ENCODE measurements around the gene FYB2.
A peak's percentile ranks its signal among the peaks of the same experiment; 100 is the strongest.

The FYB2 gene

DNA sequence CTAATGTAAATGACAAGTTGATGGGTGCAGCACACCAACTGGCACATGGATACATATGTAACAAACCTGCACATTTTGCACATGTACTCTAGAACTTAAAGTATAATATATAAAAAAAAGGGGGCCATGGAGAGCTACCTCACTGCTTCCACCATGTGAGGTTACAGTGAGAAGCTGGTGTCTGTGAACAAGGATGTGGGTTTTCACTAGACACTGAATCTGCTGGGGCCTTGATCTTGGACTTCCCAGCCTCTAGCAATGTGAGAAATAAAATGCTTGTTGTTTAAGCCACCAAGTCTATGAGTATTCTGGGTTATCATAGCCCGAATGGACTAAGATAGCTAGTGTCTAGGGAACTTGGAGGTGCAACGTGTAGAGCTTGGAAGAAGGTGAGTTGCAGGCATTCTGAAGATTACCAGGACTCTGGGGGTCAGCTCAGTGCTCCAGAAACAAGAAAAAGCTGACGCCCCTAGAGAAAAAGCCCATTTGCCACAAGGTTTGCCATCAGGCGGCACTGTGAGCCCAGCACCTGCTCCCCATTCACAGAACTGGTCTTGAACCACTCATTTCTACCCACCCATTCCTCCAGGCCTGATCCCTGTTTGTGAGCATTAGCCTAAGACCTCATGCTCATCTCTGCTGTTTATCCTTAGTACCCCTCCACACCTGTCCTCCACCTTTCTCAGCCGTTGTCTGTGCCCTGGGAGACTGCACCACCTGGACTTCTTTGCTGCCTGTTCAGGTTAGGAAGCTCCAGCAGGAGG, 15.1 kb upstream of the FYB2 start:
- Histone ChIP-seq H3K9ac (ENCODE audit: low read length) (no peak overlapping the region), H3K27me3 (replicated peaks; ENCODE audit: control insufficient read depth, insufficient read depth, low read length) (no peaks in the 10 kb centered on the region), H3K9me3 (ENCODE audit: control insufficient read depth, low read length) (peaks cover 2% of the 10 kb centered on the region), H3K4me1 (ENCODE audit: control insufficient read depth, insufficient read depth, low read length) (peaks cover 25% of the 10 kb centered on the region), H3K36me3 (ENCODE audit: control insufficient read depth, insufficient read depth, low read length, severe bottlenecking) (no peaks in the 10 kb centered on the region), H3K4me3 (ENCODE audit: low read length) (no peak overlapping the region)
- no peak for DNase-seq (ENCODE audit: low read depth)

DNA sequence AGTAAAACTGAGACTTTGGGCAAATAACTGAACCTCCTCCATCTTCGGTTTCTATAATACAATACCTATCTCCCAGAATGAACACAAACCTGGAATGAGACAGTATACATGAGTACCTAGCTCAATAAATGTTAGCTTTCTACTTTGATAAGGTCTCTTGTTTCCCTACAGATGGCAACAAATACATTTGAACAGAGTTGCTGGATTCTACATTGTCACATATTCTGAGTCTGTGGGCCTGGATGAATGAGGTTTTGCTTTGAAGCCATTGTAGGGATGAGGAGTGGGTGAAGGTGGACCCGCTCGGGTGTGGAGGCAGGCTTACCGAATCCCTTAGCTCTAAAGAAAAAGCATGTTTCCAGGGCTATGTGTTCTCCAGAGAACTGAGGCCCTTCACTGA, 13.9 kb upstream of the FYB2 start:
- no peaks in the 10 kb centered on the region for H3K9me3 ChIP-seq (ENCODE audit: control insufficient read depth, low read length)
- H3K9ac ChIP-seq (ENCODE audit: low read length) = peak overlapping the region; percentile 66
- H3K4me3 ChIP-seq (ENCODE audit: low read length) = no peak overlapping the region
- no peaks in the 10 kb centered on the region for H3K36me3 ChIP-seq (ENCODE audit: control insufficient read depth, insufficient read depth, low read length, severe bottlenecking)
- DNase-seq (ENCODE audit: low read depth) = no peak
- peaks cover 16% of the 10 kb centered on the region for H3K4me1 ChIP-seq (ENCODE audit: control insufficient read depth, insufficient read depth, low read length)
- no peaks in the 10 kb centered on the region for H3K27me3 ChIP-seq (replicated peaks; ENCODE audit: control insufficient read depth, insufficient read depth, low read length)

DNA sequence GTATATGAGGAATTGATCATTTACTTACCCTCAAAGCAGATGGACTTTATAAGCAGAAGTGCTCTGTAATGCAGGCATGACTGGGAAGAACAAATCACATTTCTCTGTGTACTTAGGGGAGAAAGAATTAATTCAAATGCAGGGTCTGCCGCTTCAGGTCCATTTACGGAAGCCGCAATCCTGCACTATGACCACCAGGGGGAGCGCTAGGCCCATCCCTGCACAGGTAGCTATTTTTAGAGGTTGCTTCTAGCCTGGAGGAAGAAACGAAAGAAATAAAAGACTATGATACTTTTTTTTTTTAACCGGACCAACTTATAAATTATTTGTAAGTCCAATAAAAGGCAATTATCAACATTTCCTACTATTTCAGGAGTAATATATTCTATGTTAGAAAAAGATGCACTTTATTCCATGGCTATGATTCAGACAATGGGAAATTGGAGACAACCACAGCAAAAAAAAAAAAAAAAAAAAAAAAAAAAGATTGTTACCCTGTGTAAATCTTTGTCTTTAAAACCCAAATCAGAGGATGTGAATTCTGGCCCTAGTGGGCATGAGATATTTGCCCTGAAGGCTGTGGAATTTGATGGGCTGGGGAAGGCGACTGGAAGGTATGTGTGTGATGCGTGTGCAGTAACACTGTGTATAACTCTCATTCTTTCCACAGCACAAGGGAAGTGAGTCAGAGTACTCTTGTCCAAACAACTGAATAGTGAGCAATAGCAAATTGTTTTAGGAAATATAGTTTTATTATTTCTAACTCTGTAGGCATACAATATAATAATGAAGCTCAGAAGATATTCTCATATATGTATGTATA, 12.9 kb upstream of the FYB2 start:
- DNase-seq (ENCODE audit: low read depth) = peak; percentile 92
- Histone ChIP-seq H3K4me3 (ENCODE audit: low read length) (peak overlapping the region; percentile 66), H3K9me3 (ENCODE audit: control insufficient read depth, low read length) (no peaks in the 10 kb centered on the region), H3K27me3 (replicated peaks; ENCODE audit: control insufficient read depth, insufficient read depth, low read length) (no peaks in the 10 kb centered on the region), H3K9ac (ENCODE audit: low read length) (peak overlapping the region; percentile 66), H3K4me1 (ENCODE audit: control insufficient read depth, insufficient read depth, low read length) (peaks cover 11% of the 10 kb centered on the region), H3K36me3 (ENCODE audit: control insufficient read depth, insufficient read depth, low read length, severe bottlenecking) (no peaks in the 10 kb centered on the region)

GRCh38 chr1:56830052-56830451, 10.8 kb upstream of the FYB2 start:
- no peak for DNase-seq (ENCODE audit: low read depth)
- H3K36me3 ChIP-seq (ENCODE audit: control insufficient read depth, insufficient read depth, low read length, severe bottlenecking) = no peaks in the 10 kb centered on the region
- peaks cover 10% of the 10 kb centered on the region for H3K4me1 ChIP-seq (ENCODE audit: control insufficient read depth, insufficient read depth, low read length)
- H3K4me3 ChIP-seq (ENCODE audit: low read length) = no peak overlapping the region
- no peak overlapping the region for H3K9ac ChIP-seq (ENCODE audit: low read length)
- no peaks in the 10 kb centered on the region for H3K27me3 ChIP-seq (replicated peaks; ENCODE audit: control insufficient read depth, insufficient read depth, low read length)
- H3K9me3 ChIP-seq (ENCODE audit: control insufficient read depth, low read length) = no peaks in the 10 kb centered on the region

GRCh38 chr1:56827711-56828110, 8.5 kb upstream of the FYB2 start:
- DNase-seq (ENCODE audit: low read depth) = no peak
- H3K4me3 ChIP-seq (ENCODE audit: low read length) = no peak overlapping the region
- H3K27me3 ChIP-seq (replicated peaks; ENCODE audit: control insufficient read depth, insufficient read depth, low read length) = no peaks in the 10 kb centered on the region
- H3K9ac ChIP-seq (ENCODE audit: low read length) = no peak overlapping the region
- H3K4me1 ChIP-seq (ENCODE audit: control insufficient read depth, insufficient read depth, low read length) = peaks cover 6% of the 10 kb centered on the region
- H3K9me3 ChIP-seq (ENCODE audit: control insufficient read depth, low read length) = no peaks in the 10 kb centered on the region
- H3K36me3 ChIP-seq (ENCODE audit: control insufficient read depth, insufficient read depth, low read length, severe bottlenecking) = no peaks in the 10 kb centered on the region

DNA sequence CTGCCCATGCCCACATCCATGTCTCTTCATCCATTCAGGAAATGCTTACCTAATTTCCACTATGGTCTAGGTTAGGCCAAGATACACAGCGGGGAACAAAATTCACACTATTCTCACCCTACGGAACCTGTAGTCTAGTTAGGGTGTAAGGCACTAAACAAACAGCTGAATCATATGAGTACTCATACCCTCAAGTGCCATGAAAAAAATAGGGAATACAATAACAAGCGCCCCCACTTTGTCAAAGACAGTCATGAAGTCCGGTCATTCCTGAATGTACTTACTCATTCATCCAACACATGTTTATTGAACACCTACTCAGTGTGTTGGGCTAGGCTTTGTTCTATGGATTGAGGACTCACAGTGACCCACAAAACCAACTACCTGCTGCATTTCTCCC, 6.2 kb upstream of the FYB2 start:
- no peak for DNase-seq (ENCODE audit: low read depth)
- H3K27me3 ChIP-seq (replicated peaks; ENCODE audit: control insufficient read depth, insufficient read depth, low read length) = no peaks in the 10 kb centered on the region
- H3K4me1 ChIP-seq (ENCODE audit: control insufficient read depth, insufficient read depth, low read length) = peaks cover 4% of the 10 kb centered on the region
- no peak overlapping the region for H3K4me3 ChIP-seq (ENCODE audit: low read length)
- no peak overlapping the region for H3K9ac ChIP-seq (ENCODE audit: low read length)
- no peaks in the 10 kb centered on the region for H3K36me3 ChIP-seq (ENCODE audit: control insufficient read depth, insufficient read depth, low read length, severe bottlenecking)
- H3K9me3 ChIP-seq (ENCODE audit: control insufficient read depth, low read length) = no peaks in the 10 kb centered on the region

GRCh38 chr1:56824938-56825337, 5.7 kb upstream of the FYB2 start:
- no peaks in the 10 kb centered on the region for H3K36me3 ChIP-seq (ENCODE audit: control insufficient read depth, insufficient read depth, low read length, severe bottlenecking)
- no peaks in the 10 kb centered on the region for H3K27me3 ChIP-seq (replicated peaks; ENCODE audit: control insufficient read depth, insufficient read depth, low read length)
- H3K9me3 ChIP-seq (ENCODE audit: control insufficient read depth, low read length) = no peaks in the 10 kb centered on the region
- no peak for DNase-seq (ENCODE audit: low read depth)
- no peak overlapping the region for H3K4me3 ChIP-seq (ENCODE audit: low read length)
- H3K9ac ChIP-seq (ENCODE audit: low read length) = no peak overlapping the region
- H3K4me1 ChIP-seq (ENCODE audit: control insufficient read depth, insufficient read depth, low read length) = peaks cover 4% of the 10 kb centered on the region

GRCh38 chr1:56824271-56824670, 5.1 kb upstream of the FYB2 start:
- no peaks in the 10 kb centered on the region for H3K9me3 ChIP-seq (ENCODE audit: control insufficient read depth, low read length)
- H3K4me3 ChIP-seq (ENCODE audit: low read length) = no peak overlapping the region
- no peak overlapping the region for H3K9ac ChIP-seq (ENCODE audit: low read length)
- DNase-seq (ENCODE audit: low read depth) = no peak
- peaks cover 4% of the 10 kb centered on the region for H3K4me1 ChIP-seq (ENCODE audit: control insufficient read depth, insufficient read depth, low read length)
- no peaks in the 10 kb centered on the region for H3K27me3 ChIP-seq (replicated peaks; ENCODE audit: control insufficient read depth, insufficient read depth, low read length)
- H3K36me3 ChIP-seq (ENCODE audit: control insufficient read depth, insufficient read depth, low read length, severe bottlenecking) = no peaks in the 10 kb centered on the region

DNA sequence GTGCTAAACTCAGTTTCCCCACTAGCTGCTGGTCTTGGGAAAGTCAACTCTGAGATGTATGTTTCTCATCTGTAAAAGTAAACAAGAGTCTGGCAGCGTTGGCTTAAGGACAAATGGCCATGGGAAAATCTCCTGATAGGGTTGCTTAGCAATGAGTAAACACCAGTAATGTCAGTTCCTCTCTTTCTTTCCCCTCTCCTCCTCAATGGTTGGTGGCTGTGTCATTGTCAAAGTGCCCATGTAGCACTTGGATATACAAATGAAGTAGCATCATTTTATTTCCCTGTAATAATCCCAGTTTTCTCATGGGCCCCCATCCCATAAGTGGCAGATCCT, 2.2 kb upstream of the FYB2 start:
- no peak overlapping the region for H3K9ac ChIP-seq (ENCODE audit: low read length)
- H3K9me3 ChIP-seq (ENCODE audit: control insufficient read depth, low read length) = no peaks in the 10 kb centered on the region
- no peak for DNase-seq (ENCODE audit: low read depth)
- H3K4me3 ChIP-seq (ENCODE audit: low read length) = no peak overlapping the region
- H3K36me3 ChIP-seq (ENCODE audit: control insufficient read depth, insufficient read depth, low read length, severe bottlenecking) = no peaks in the 10 kb centered on the region
- peaks cover 15% of the 10 kb centered on the region for H3K4me1 ChIP-seq (ENCODE audit: control insufficient read depth, insufficient read depth, low read length)
- H3K27me3 ChIP-seq (replicated peaks; ENCODE audit: control insufficient read depth, insufficient read depth, low read length) = no peaks in the 10 kb centered on the region

GRCh38 chr1:56820755-56821461, 1.7 kb upstream of the FYB2 start:
- H3K9ac ChIP-seq (ENCODE audit: low read length) = no peak overlapping the region
- H3K9me3 ChIP-seq (ENCODE audit: control insufficient read depth, low read length) = no peaks in the 10 kb centered on the region
- peaks cover 19% of the 10 kb centered on the region for H3K4me1 ChIP-seq (ENCODE audit: control insufficient read depth, insufficient read depth, low read length)
- H3K27me3 ChIP-seq (replicated peaks; ENCODE audit: control insufficient read depth, insufficient read depth, low read length) = no peaks in the 10 kb centered on the region
- H3K36me3 ChIP-seq (ENCODE audit: control insufficient read depth, insufficient read depth, low read length, severe bottlenecking) = no peaks in the 10 kb centered on the region
- H3K4me3 ChIP-seq (ENCODE audit: low read length) = no peak overlapping the region
- DNase-seq (ENCODE audit: low read depth) = peak; percentile 93

- no peak overlapping the region for H3K4me3 ChIP-seq (ENCODE audit: low read length)
- H3K9me3 ChIP-seq (ENCODE audit: control insufficient read depth, low read length) = peaks cover 13% of the 10 kb centered on the region
These were observed 1.3 kb downstream of the FYB2 start for GRCh38 chr1:56817716-56818463.

More at GRCh38 chr1:56817716-56818463, 1.3 kb downstream of the FYB2 start:
- Histone ChIP-seq H3K36me3 (ENCODE audit: control insufficient read depth, insufficient read depth, low read length, severe bottlenecking) (no peaks in the 10 kb centered on the region), H3K4me1 (ENCODE audit: control insufficient read depth, insufficient read depth, low read length) (peaks cover 23% of the 10 kb centered on the region), H3K9ac (ENCODE audit: low read length) (no peak overlapping the region), H3K27me3 (replicated peaks; ENCODE audit: control insufficient read depth, insufficient read depth, low read length) (no peaks in the 10 kb centered on the region)
- DNase-seq (ENCODE audit: low read depth) = peak; percentile 28
